K562 (cell line): ENCODE data around the gene SLK. TPM values are rescaled to one million over a fixed set of nuclear protein-coding genes. Genes with fewer than 3 reads are reported as not detected.

ENCODE experiments used
- ARID3B ChIP-seq: fragments of 250-450 bp; sonication (Bioruptor Pico); IDR thresholded peaks from 2 replicates; pipeline ENCODE4 v1.4.0; 2020; ENCODE audit warnings: borderline replicate concordance
- ARNT ChIP-seq, 2 experiments: fragments of 450-650 bp; IDR thresholded peaks; 2 replicates each; pipeline ENCODE4 v1.6.1; 2016; ENCODE audit warnings: mild to moderate bottlenecking in 1 of 2
- POLR3A ChIP-seq: IDR thresholded peaks from 2 replicates; pipeline ENCODE4 v1.6.1; 2011; ENCODE audit warnings: borderline replicate concordance, mild to moderate bottlenecking, moderate library complexity; ENCODE audit not compliant: insufficient read length, insufficient read depth; ENCODE audit errors: extremely low read depth
- WHSC1 ChIP-seq: IDR thresholded peaks from one replicate; pipeline ENCODE4 v1.6.1; 2012; ENCODE audit warnings: low read length, control low read depth, inconsistent platforms
- ZSCAN29 ChIP-seq: fragments of 450-650 bp; IDR thresholded peaks from 2 replicates; pipeline ENCODE4 v1.6.1; 2017
- polyA plus RNA-seq, 8 experiments: library from polyadenylated mRNA; depleted of rRNA in 4 of 8; stranded (reverse) in 5 of 8; unstranded in 3 of 8; fragments of >200 nt; fragmentation: Nextera tagmentation in 2 of 8; fragmentation: Illumina TruSeq in 1 of 8; extraction: Ambion mirVana in 2 of 8; extraction: Trizol in 1 of 8; gene quantifications; 2 replicates each; pipeline versions ENCODE4 v1.2.1 to v1.2.3, GENCODE V29; 2011 to 2014; ENCODE audit warnings: inconsistent platforms in 1 of 8, missing spikeins in 1 of 8
- total RNA-seq, 7 experiments: library from RNA; depleted of rRNA in 6 of 7; stranded (reverse); fragments of >200 nt in 6 of 7; fragmentation: Illumina TruSeq in 2 of 7; extraction: Trizol in 2 of 7; gene quantifications; 2 replicates each; pipeline versions ENCODE4 v1.2.1 to v1.2.3, GENCODE V29; 2011 to 2021; ENCODE audit warnings: low replicate concordance in 1 of 7
- TF ChIP-seq, protein P1 (sequence below): fragments of 450-650 bp; IDR thresholded peaks from 2 replicates; pipeline ENCODE4 v1.6.1; 2016; ENCODE audit warnings: mild to moderate bottlenecking, moderate library complexity
- TF ChIP-seq, protein P2 (sequence below): fragments of 450-650 bp; IDR thresholded peaks from 2 replicates; pipeline ENCODE4 v1.6.1; 2016; ENCODE audit warnings: mild to moderate bottlenecking
- TF ChIP-seq, protein P3 (sequence below): fragments of 250-450 bp; sonication (Bioruptor Pico); IDR thresholded peaks from 2 replicates; pipeline ENCODE4 v1.5.0; 2020; ENCODE audit warnings: mild to moderate bottlenecking, borderline replicate concordance

The SLK gene
- total and polyA plus RNA-seq, 9 of the 15 experiments (the other 6 are each of a cell fraction or from before 2014, with no cell fraction given): 8.2 to 40.0 (median 23.4) TPM

GRCh38 chr10:103918053-103918846, 48.7 kb upstream of the SLK start, which contains the start of gene STN1 (continued):
- TF ChIP-seq, protein P1, sequence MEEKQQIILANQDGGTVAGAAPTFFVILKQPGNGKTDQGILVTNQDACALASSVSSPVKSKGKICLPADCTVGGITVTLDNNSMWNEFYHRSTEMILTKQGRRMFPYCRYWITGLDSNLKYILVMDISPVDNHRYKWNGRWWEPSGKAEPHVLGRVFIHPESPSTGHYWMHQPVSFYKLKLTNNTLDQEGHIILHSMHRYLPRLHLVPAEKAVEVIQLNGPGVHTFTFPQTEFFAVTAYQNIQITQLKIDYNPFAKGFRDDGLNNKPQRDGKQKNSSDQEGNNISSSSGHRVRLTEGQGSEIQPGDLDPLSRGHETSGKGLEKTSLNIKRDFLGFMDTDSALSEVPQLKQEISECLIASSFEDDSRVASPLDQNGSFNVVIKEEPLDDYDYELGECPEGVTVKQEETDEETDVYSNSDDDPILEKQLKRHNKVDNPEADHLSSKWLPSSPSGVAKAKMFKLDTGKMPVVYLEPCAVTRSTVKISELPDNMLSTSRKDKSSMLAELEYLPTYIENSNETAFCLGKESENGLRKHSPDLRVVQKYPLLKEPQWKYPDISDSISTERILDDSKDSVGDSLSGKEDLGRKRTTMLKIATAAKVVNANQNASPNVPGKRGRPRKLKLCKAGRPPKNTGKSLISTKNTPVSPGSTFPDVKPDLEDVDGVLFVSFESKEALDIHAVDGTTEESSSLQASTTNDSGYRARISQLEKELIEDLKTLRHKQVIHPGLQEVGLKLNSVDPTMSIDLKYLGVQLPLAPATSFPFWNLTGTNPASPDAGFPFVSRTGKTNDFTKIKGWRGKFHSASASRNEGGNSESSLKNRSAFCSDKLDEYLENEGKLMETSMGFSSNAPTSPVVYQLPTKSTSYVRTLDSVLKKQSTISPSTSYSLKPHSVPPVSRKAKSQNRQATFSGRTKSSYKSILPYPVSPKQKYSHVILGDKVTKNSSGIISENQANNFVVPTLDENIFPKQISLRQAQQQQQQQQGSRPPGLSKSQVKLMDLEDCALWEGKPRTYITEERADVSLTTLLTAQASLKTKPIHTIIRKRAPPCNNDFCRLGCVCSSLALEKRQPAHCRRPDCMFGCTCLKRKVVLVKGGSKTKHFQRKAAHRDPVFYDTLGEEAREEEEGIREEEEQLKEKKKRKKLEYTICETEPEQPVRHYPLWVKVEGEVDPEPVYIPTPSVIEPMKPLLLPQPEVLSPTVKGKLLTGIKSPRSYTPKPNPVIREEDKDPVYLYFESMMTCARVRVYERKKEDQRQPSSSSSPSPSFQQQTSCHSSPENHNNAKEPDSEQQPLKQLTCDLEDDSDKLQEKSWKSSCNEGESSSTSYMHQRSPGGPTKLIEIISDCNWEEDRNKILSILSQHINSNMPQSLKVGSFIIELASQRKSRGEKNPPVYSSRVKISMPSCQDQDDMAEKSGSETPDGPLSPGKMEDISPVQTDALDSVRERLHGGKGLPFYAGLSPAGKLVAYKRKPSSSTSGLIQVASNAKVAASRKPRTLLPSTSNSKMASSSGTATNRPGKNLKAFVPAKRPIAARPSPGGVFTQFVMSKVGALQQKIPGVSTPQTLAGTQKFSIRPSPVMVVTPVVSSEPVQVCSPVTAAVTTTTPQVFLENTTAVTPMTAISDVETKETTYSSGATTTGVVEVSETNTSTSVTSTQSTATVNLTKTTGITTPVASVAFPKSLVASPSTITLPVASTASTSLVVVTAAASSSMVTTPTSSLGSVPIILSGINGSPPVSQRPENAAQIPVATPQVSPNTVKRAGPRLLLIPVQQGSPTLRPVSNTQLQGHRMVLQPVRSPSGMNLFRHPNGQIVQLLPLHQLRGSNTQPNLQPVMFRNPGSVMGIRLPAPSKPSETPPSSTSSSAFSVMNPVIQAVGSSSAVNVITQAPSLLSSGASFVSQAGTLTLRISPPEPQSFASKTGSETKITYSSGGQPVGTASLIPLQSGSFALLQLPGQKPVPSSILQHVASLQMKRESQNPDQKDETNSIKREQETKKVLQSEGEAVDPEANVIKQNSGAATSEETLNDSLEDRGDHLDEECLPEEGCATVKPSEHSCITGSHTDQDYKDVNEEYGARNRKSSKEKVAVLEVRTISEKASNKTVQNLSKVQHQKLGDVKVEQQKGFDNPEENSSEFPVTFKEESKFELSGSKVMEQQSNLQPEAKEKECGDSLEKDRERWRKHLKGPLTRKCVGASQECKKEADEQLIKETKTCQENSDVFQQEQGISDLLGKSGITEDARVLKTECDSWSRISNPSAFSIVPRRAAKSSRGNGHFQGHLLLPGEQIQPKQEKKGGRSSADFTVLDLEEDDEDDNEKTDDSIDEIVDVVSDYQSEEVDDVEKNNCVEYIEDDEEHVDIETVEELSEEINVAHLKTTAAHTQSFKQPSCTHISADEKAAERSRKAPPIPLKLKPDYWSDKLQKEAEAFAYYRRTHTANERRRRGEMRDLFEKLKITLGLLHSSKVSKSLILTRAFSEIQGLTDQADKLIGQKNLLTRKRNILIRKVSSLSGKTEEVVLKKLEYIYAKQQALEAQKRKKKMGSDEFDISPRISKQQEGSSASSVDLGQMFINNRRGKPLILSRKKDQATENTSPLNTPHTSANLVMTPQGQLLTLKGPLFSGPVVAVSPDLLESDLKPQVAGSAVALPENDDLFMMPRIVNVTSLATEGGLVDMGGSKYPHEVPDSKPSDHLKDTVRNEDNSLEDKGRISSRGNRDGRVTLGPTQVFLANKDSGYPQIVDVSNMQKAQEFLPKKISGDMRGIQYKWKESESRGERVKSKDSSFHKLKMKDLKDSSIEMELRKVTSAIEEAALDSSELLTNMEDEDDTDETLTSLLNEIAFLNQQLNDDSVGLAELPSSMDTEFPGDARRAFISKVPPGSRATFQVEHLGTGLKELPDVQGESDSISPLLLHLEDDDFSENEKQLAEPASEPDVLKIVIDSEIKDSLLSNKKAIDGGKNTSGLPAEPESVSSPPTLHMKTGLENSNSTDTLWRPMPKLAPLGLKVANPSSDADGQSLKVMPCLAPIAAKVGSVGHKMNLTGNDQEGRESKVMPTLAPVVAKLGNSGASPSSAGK: peak; percentile 50; the same call in 1 of the 2 replicates
- no peak for TF ChIP-seq ARID3B (CRISPR knock-in tag)
- TF ChIP-seq, protein P2, sequence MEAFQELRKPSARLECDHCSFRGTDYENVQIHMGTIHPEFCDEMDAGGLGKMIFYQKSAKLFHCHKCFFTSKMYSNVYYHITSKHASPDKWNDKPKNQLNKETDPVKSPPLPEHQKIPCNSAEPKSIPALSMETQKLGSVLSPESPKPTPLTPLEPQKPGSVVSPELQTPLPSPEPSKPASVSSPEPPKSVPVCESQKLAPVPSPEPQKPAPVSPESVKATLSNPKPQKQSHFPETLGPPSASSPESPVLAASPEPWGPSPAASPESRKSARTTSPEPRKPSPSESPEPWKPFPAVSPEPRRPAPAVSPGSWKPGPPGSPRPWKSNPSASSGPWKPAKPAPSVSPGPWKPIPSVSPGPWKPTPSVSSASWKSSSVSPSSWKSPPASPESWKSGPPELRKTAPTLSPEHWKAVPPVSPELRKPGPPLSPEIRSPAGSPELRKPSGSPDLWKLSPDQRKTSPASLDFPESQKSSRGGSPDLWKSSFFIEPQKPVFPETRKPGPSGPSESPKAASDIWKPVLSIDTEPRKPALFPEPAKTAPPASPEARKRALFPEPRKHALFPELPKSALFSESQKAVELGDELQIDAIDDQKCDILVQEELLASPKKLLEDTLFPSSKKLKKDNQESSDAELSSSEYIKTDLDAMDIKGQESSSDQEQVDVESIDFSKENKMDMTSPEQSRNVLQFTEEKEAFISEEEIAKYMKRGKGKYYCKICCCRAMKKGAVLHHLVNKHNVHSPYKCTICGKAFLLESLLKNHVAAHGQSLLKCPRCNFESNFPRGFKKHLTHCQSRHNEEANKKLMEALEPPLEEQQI: no peak
- 0 out of 4 replicates have a peak, but pooled peaks of 1 of the 2 experiments have one; percentile 39 for TF ChIP-seq ARNT (IDR thresholded peaks at IDR 0.05)
- no peak for TF ChIP-seq WHSC1
- TF ChIP-seq ZSCAN29: no peak
- TF ChIP-seq POLR3A: no peak
- TF ChIP-seq, protein P3, sequence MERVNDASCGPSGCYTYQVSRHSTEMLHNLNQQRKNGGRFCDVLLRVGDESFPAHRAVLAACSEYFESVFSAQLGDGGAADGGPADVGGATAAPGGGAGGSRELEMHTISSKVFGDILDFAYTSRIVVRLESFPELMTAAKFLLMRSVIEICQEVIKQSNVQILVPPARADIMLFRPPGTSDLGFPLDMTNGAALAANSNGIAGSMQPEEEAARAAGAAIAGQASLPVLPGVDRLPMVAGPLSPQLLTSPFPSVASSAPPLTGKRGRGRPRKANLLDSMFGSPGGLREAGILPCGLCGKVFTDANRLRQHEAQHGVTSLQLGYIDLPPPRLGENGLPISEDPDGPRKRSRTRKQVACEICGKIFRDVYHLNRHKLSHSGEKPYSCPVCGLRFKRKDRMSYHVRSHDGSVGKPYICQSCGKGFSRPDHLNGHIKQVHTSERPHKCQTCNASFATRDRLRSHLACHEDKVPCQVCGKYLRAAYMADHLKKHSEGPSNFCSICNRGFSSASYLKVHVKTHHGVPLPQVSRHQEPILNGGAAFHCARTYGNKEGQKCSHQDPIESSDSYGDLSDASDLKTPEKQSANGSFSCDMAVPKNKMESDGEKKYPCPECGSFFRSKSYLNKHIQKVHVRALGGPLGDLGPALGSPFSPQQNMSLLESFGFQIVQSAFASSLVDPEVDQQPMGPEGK (CRISPR knock-in tag): no peak
